Suprapubic skin (tissue), 4 donors: ENCODE data around the gene METTL8. TPM values are rescaled to one million over a fixed set of nuclear protein-coding genes. Genes with fewer than 3 reads are reported as not detected.

Source experiments
- DNase-seq, 2 donors: peaks; one replicate each; pipeline ENCODE4 v3.0.0-alpha.2; 2019; ENCODE audit warnings: low spot score in 2 of 2
- H3K27ac ChIP-seq: fragments of 200-600 bp; sonication (generic); one replicate; pipeline ENCODE4 v1.5.1; 2019
- H3K27me3 ChIP-seq: fragments of 200-600 bp; sonication (generic); one replicate; pipeline ENCODE4 v1.5.1; 2019
- H3K36me3 ChIP-seq: fragments of 200-600 bp; sonication (generic); one replicate; pipeline ENCODE4 v1.5.1; 2019
- H3K4me1 ChIP-seq: fragments of 200-600 bp; sonication (generic); one replicate; pipeline ENCODE4 v1.5.1; 2019
- H3K4me3 ChIP-seq: fragments of 200-600 bp; sonication (generic); one replicate; pipeline ENCODE4 v1.5.1; 2019; ENCODE audit warnings: mild to moderate bottlenecking
- H3K9me3 ChIP-seq: fragments of 200-600 bp; sonication (generic); one replicate; pipeline ENCODE4 v1.5.1; 2019
- CTCF ChIP-seq, 2 donors: fragments of 200-600 bp in 1 of 2; fragments of 450-650 bp in 1 of 2; sonication (generic) in 1 of 2; IDR thresholded peaks; one replicate each; pipeline ENCODE4 v1.5.1; 2016 to 2019; ENCODE audit warnings: antibody characterized with exemption in 2 of 2, mild to moderate bottlenecking in 1 of 2, moderate library complexity in 1 of 2
- EP300 ChIP-seq: sonication (generic); formaldehyde crosslinking; IDR thresholded peaks from one replicate; pipeline ENCODE4 v1.6.1; 2017; ENCODE audit warnings: antibody characterized with exemption
- POLR2A ChIP-seq, 2 donors: fragments of 450-650 bp; IDR thresholded peaks; one replicate each; pipeline ENCODE4 v1.6.1; 2017; ENCODE audit warnings: antibody characterized with exemption in 2 of 2, mild to moderate bottlenecking in 2 of 2, moderate library complexity in 2 of 2
- POLR2AphosphoS5 ChIP-seq, 3 donors: sonication (generic); formaldehyde crosslinking; IDR thresholded peaks; one replicate each; pipeline ENCODE4 v1.6.1; 2017; ENCODE audit warnings: antibody characterized with exemption in 3 of 3
- WGBS: methylation state at CpG from one replicate; pipeline ENCODE4 v1.1.5; 2018; 5-methylcytosine and 5-hydroxymethylcytosine counted together
- total RNA-seq, 4 donors: library from RNA; depleted of rRNA; stranded (reverse); fragments of >200 nt; gene quantifications; one replicate each; pipeline ENCODE4 v1.1.0, GENCODE V29; 2016

Gene METTL8
- total RNA-seq, 4 donors from 2014 or later: 35.8 to 42.5 (median 38.7) TPM

- no peak for DNase-seq
- WGBS: 87% methylated on average over 2 of the region's 2 CpGs
- H3K9me3 ChIP-seq: no peaks in the 10 kb centered on the region
- H3K27ac ChIP-seq: no peak overlapping the region
- H3K4me1 ChIP-seq: no peaks in the 10 kb centered on the region
- no peaks in the 10 kb centered on the region for H3K36me3 ChIP-seq
- no peaks in the 10 kb centered on the region for H3K27me3 ChIP-seq
- no peak overlapping the region for H3K4me3 ChIP-seq
- TF ChIP-seq CTCF (IDR thresholded peaks at IDR 0.05) (no peak), POLR2AphosphoS5 (IDR thresholded peaks at IDR 0.05) (no peak), EP300 (no peak), POLR2A (IDR thresholded peaks at IDR 0.05) (no peak)
These were observed 42.3 kb downstream of the METTL8 start for GRCh38 chr2:171391532-171391931.

GRCh38 chr2:171390941-171391516 is 42.8 kb downstream of the METTL8 start:
- no peaks in the 10 kb centered on the region for H3K9me3 ChIP-seq
- H3K27me3 ChIP-seq: no peaks in the 10 kb centered on the region
- H3K36me3 ChIP-seq: no peaks in the 10 kb centered on the region
- 94% methylated on average over 1 of the region's 1 CpG for WGBS
- no peak for DNase-seq
- H3K4me1 ChIP-seq: no peaks in the 10 kb centered on the region
- TF ChIP-seq EP300 (no peak), POLR2A (IDR thresholded peaks at IDR 0.05) (no peak), CTCF (IDR thresholded peaks at IDR 0.05) (no peak), POLR2AphosphoS5 (IDR thresholded peaks at IDR 0.05) (no peak)
- no peak overlapping the region for H3K4me3 ChIP-seq
- no peak overlapping the region for H3K27ac ChIP-seq

- TF ChIP-seq POLR2A (IDR thresholded peaks at IDR 0.05) (no peak), POLR2AphosphoS5 (IDR thresholded peaks at IDR 0.05) (no peak), CTCF (IDR thresholded peaks at IDR 0.05) (no peak), EP300 (no peak)
- Histone ChIP-seq H3K27ac (no peak overlapping the region), H3K36me3 (no peaks in the 10 kb centered on the region), H3K27me3 (no peaks in the 10 kb centered on the region), H3K4me1 (no peaks in the 10 kb centered on the region), H3K9me3 (no peaks in the 10 kb centered on the region), H3K4me3 (no peak overlapping the region)
- DNase-seq: no peak
- WGBS: 94% methylated on average over 1 of the region's 1 CpG
These were observed 44.0 kb downstream of the METTL8 start for GRCh38 chr2:171389780-171390179.

GRCh38 chr2:171389325-171389724 is 44.5 kb downstream of the METTL8 start:
- DNase-seq: no peak
- Histone ChIP-seq H3K4me1 (no peaks in the 10 kb centered on the region), H3K9me3 (no peaks in the 10 kb centered on the region), H3K36me3 (no peaks in the 10 kb centered on the region), H3K27me3 (no peaks in the 10 kb centered on the region), H3K27ac (no peak overlapping the region), H3K4me3 (no peak overlapping the region)
- WGBS: 100% methylated on average over 1 of the region's 1 CpG
- no peak for TF ChIP-seq POLR2AphosphoS5 (IDR thresholded peaks at IDR 0.05)

GRCh38 chr2:171387052-171387451 is 46.7 kb downstream of the METTL8 start:
- no peak overlapping the region for H3K27ac ChIP-seq
- 94% methylated on average over 7 of the region's 7 CpGs for WGBS

More at GRCh38 chr2:171387052-171387451, 46.7 kb downstream of the METTL8 start:
- H3K27me3 ChIP-seq: no peaks in the 10 kb centered on the region
- no peaks in the 10 kb centered on the region for H3K9me3 ChIP-seq
- H3K4me3 ChIP-seq: no peak overlapping the region
- no peaks in the 10 kb centered on the region for H3K36me3 ChIP-seq
- TF ChIP-seq POLR2A (IDR thresholded peaks at IDR 0.05) (no peak), EP300 (no peak), POLR2AphosphoS5 (IDR thresholded peaks at IDR 0.05) (no peak), CTCF (IDR thresholded peaks at IDR 0.05) (no peak)
- no peaks in the 10 kb centered on the region for H3K4me1 ChIP-seq
- no peak for DNase-seq
